Muscle layer of duodenum (tissue), 2 donors: ENCODE data around the gene OBI1.

Experiments
- H3K27ac ChIP-seq: one replicate; pipeline ENCODE4 v1.7.0; 2013; ENCODE audit warnings: mild to moderate bottlenecking, low read length
- H3K27me3 ChIP-seq: one replicate; pipeline ENCODE4 v1.7.0; 2013; ENCODE audit warnings: low read depth, mild to moderate bottlenecking, control low read depth, low read length
- H3K36me3 ChIP-seq, 2 donors: one replicate each; pipeline ENCODE4 v1.7.0; 2013; ENCODE audit warnings: low read length in 2 of 2, control low read depth in 1 of 2, mild to moderate bottlenecking in 1 of 2; ENCODE audit not compliant: insufficient read depth in 2 of 2, control insufficient read depth in 1 of 2
- H3K4me1 ChIP-seq, 2 donors: one replicate each; pipeline ENCODE4 v1.7.0; 2013; ENCODE audit warnings: low read length in 2 of 2, mild to moderate bottlenecking in 2 of 2, control low read depth in 1 of 2, moderate library complexity in 1 of 2; ENCODE audit not compliant: insufficient read depth in 2 of 2, control insufficient read depth in 1 of 2
- H3K4me3 ChIP-seq, 2 donors: one replicate each; pipeline ENCODE4 v1.7.0; 2013; ENCODE audit warnings: low read length in 2 of 2, low read depth in 1 of 2, mild to moderate bottlenecking in 1 of 2
- H3K9me3 ChIP-seq, 2 donors: one replicate each; pipeline ENCODE4 v1.7.0; 2013; ENCODE audit warnings: low read length in 2 of 2, control low read depth in 1 of 2, mild to moderate bottlenecking in 1 of 2; ENCODE audit not compliant: control insufficient read depth in 1 of 2
- donor health status: healthy.

The OBI1 gene

GRCh38 chr13:78658630-78659449, at the start of gene OBI1:
Gene OBI1 (minus strand): TSS chr13:78659155. CDS start chr13:78659120, 35 bp downstream.
- Histone ChIP-seq H3K27me3 (no peaks in the 10 kb centered on the region), H3K4me1 (peaks cover 10 to 16% of the 10 kb centered on the region in 2 donors), H3K9me3 (no peaks in the 10 kb centered on the region), H3K4me3 (peak within 1 kb of the TSS; percentile 92 to 96), H3K36me3 (no peaks in the 10 kb centered on the region), H3K27ac (peak within 1 kb of the TSS; percentile 67)

- H3K4me3 ChIP-seq = no peak overlapping the region
- H3K4me1 ChIP-seq = no peaks in the 10 kb centered on the region
- H3K36me3 ChIP-seq = no peaks in the 10 kb centered on the region
- H3K27ac ChIP-seq = no peak overlapping the region
- H3K9me3 ChIP-seq = no peaks in the 10 kb centered on the region
- no peaks in the 10 kb centered on the region for H3K27me3 ChIP-seq
These were observed 42.4 kb upstream of the OBI1 start for GRCh38 chr13:78701383-78701782.

- H3K9me3 ChIP-seq = no peaks in the 10 kb centered on the region
- H3K36me3 ChIP-seq = no peaks in the 10 kb centered on the region
- H3K27ac ChIP-seq = no peak overlapping the region
- no peaks in the 10 kb centered on the region for H3K27me3 ChIP-seq
- H3K4me3 ChIP-seq = no peak overlapping the region
- no peaks in the 10 kb centered on the region for H3K4me1 ChIP-seq
These were observed 41.4 kb upstream of the OBI1 start for GRCh38 chr13:78700121-78700910.

GRCh38 chr13:78689011-78689410, 30.1 kb upstream of the OBI1 start:
- no peaks in the 10 kb centered on the region for H3K36me3 ChIP-seq
- H3K27me3 ChIP-seq = no peaks in the 10 kb centered on the region
- no peaks in the 10 kb centered on the region for H3K9me3 ChIP-seq
- no peaks in the 10 kb centered on the region for H3K4me1 ChIP-seq
- H3K4me3 ChIP-seq = no peak overlapping the region
- H3K27ac ChIP-seq = no peak overlapping the region

- H3K9me3 ChIP-seq = no peaks in the 10 kb centered on the region
- H3K4me3 ChIP-seq = no peak overlapping the region
- H3K27ac ChIP-seq = no peak overlapping the region
- H3K36me3 ChIP-seq = no peaks in the 10 kb centered on the region
- no peaks in the 10 kb centered on the region for H3K4me1 ChIP-seq
- H3K27me3 ChIP-seq = no peaks in the 10 kb centered on the region
These were observed 27.5 kb upstream of the OBI1 start for GRCh38 chr13:78686461-78686860.

- Histone ChIP-seq H3K4me1 (no peaks in the 10 kb centered on the region), H3K27me3 (no peaks in the 10 kb centered on the region), H3K9me3 (no peaks in the 10 kb centered on the region), H3K36me3 (no peaks in the 10 kb centered on the region), H3K27ac (no peak overlapping the region), H3K4me3 (no peak overlapping the region)
These were observed 21.8 kb upstream of the OBI1 start for GRCh38 chr13:78680576-78681350.

- Histone ChIP-seq H3K4me3 (no peak overlapping the region), H3K27me3 (no peaks in the 10 kb centered on the region), H3K4me1 (no peaks in the 10 kb centered on the region), H3K9me3 (no peaks in the 10 kb centered on the region), H3K36me3 (no peaks in the 10 kb centered on the region), H3K27ac (no peak overlapping the region)
These were observed 21.2 kb upstream of the OBI1 start for GRCh38 chr13:78680115-78680561.

- no peaks in the 10 kb centered on the region for H3K9me3 ChIP-seq
- H3K4me3 ChIP-seq = no peak overlapping the region
- H3K27me3 ChIP-seq = no peaks in the 10 kb centered on the region
- no peak overlapping the region for H3K27ac ChIP-seq
- H3K4me1 ChIP-seq = no peaks in the 10 kb centered on the region
- no peaks in the 10 kb centered on the region for H3K36me3 ChIP-seq
These were observed 20.4 kb upstream of the OBI1 start for GRCh38 chr13:78679329-78679728.

- no peak overlapping the region for H3K4me3 ChIP-seq
- H3K4me1 ChIP-seq = no peaks in the 10 kb centered on the region
- no peak overlapping the region for H3K27ac ChIP-seq
- H3K9me3 ChIP-seq = no peaks in the 10 kb centered on the region
- H3K27me3 ChIP-seq = no peaks in the 10 kb centered on the region
- H3K36me3 ChIP-seq = no peaks in the 10 kb centered on the region
These were observed 16.2 kb upstream of the OBI1 start for GRCh38 chr13:78675112-78675511.

GRCh38 chr13:78674638-78675037, 15.7 kb upstream of the OBI1 start:
- H3K4me1 ChIP-seq = no peaks in the 10 kb centered on the region
- H3K4me3 ChIP-seq = no peak overlapping the region
- H3K27ac ChIP-seq = no peak overlapping the region
- no peaks in the 10 kb centered on the region for H3K36me3 ChIP-seq
- no peaks in the 10 kb centered on the region for H3K9me3 ChIP-seq
- no peaks in the 10 kb centered on the region for H3K27me3 ChIP-seq

GRCh38 chr13:78662467-78662866, 3.5 kb upstream of the OBI1 start:
- Histone ChIP-seq H3K27me3 (no peaks in the 10 kb centered on the region), H3K4me3 (no peak overlapping the region), H3K4me1 (peaks cover 8 to 9% of the 10 kb centered on the region in 2 donors), H3K9me3 (no peaks in the 10 kb centered on the region), H3K36me3 (no peaks in the 10 kb centered on the region), H3K27ac (no peak overlapping the region)
